ENCODE data around the gene GSG1L. TPM values are rescaled to one million over a fixed set of nuclear protein-coding genes. Genes with fewer than 3 reads are reported as not detected.

GSG1L gene
- total and polyA plus RNA-seq, 4 experiments from 2014 or later, result 0.27 TPM; not detected in 3

- H3K4me1 Mint-ChIP-seq, result no peaks in the 10 kb centered on the region
- no peaks in the 10 kb centered on the region for H3K36me3 ChIP-seq (ENCODE audit: insufficient read depth, low read length)
- no peak overlapping the region for H3K4me3 Mint-ChIP-seq
- POLR2A ChIA-PET (ENCODE audit: partially characterized antibody), result no interaction called here
- H3K9me3 ChIP-seq (ENCODE audit: control insufficient read depth in 1 of 2, low read length in 2 of 2), result no peaks in the 10 kb centered on the region
- H3K27me3 Mint-ChIP-seq, result peaks cover 22 to 32% of the 10 kb centered on the region in 2 donors
- peaks cover 0 to 14% (median 4%) of the 10 kb centered on the region in 8 donors for H3K9me3 Mint-ChIP-seq
- no peaks in the 10 kb centered on the region for H3K4me1 ChIP-seq (ENCODE audit: insufficient read depth, low read length)
- intact Hi-C loops (cut with micrococcal nuclease), result no loop called here
- no peak for DNase-seq
- H3K36me3 Mint-ChIP-seq, result peaks cover 0 to 1% of the 10 kb centered on the region in 2 donors
- H3K27me3 ChIP-seq (ENCODE audit: insufficient read depth, low read length), result no peaks in the 10 kb centered on the region
- H3K4me3 ChIP-seq (ENCODE audit: low read length in 2 of 2), result no peak overlapping the region
- H3K27ac Mint-ChIP-seq, result no peak overlapping the region
- H3K27ac ChIP-seq (ENCODE audit: low read depth, low read length), result no peak overlapping the region
- CTCF ChIA-PET (ENCODE audit: partially characterized antibody), result no interaction called here
These were observed 49.6 kb downstream of the GSG1L start for GRCh38 chr16:28013878-28014277.

GRCh38 chr16:28013392-28013791 lies 50.1 kb downstream of the GSG1L start:
- H3K4me1 Mint-ChIP-seq, result no peaks in the 10 kb centered on the region
- Histone ChIP-seq H3K27ac (ENCODE audit: low read depth, low read length) (no peak overlapping the region), H3K9me3 (ENCODE audit: control insufficient read depth in 1 of 2, low read length in 2 of 2) (no peaks in the 10 kb centered on the region), H3K27me3 (ENCODE audit: insufficient read depth, low read length) (no peaks in the 10 kb centered on the region), H3K36me3 (ENCODE audit: insufficient read depth, low read length) (no peaks in the 10 kb centered on the region), H3K4me3 (ENCODE audit: low read length in 2 of 2) (no peak overlapping the region), H3K4me1 (ENCODE audit: insufficient read depth, low read length) (no peaks in the 10 kb centered on the region)
- no peaks in the 10 kb centered on the region for H3K36me3 Mint-ChIP-seq
- ChIA-PET POLR2A (ENCODE audit: partially characterized antibody) (no interaction called here), CTCF (ENCODE audit: partially characterized antibody) (no interaction called here)
- H3K27me3 Mint-ChIP-seq, result peaks cover 22 to 32% of the 10 kb centered on the region in 2 donors
- no peak for DNase-seq
- intact Hi-C loops (cut with micrococcal nuclease), result no loop called here
- H3K27ac Mint-ChIP-seq, result no peak overlapping the region
- H3K9me3 Mint-ChIP-seq, result peaks cover 0 to 9% (median 3%) of the 10 kb centered on the region in 8 donors
- H3K4me3 Mint-ChIP-seq, result no peak overlapping the region

GRCh38 chr16:28011971-28012445 lies 51.5 kb downstream of the GSG1L start:
- no peaks in the 10 kb centered on the region for H3K4me1 ChIP-seq (ENCODE audit: insufficient read depth, low read length)
- H3K27ac ChIP-seq (ENCODE audit: low read depth, low read length), result no peak overlapping the region
- no peak for DNase-seq
- Mint-ChIP-seq H3K27me3 (peaks cover 20 to 35% of the 10 kb centered on the region in 2 donors), H3K4me1 (no peaks in the 10 kb centered on the region), H3K9me3 (peaks cover 0 to 2% (median 0%) of the 10 kb centered on the region in 8 donors), H3K4me3 (no peak overlapping the region), H3K36me3 (no peaks in the 10 kb centered on the region), H3K27ac (no peak overlapping the region)
- POLR2A ChIA-PET (ENCODE audit: partially characterized antibody), result no interaction called here
- no peaks in the 10 kb centered on the region for H3K9me3 ChIP-seq (ENCODE audit: control insufficient read depth in 1 of 2, low read length in 2 of 2)
- CTCF ChIA-PET (ENCODE audit: partially characterized antibody), result no interaction called here
- H3K4me3 ChIP-seq (ENCODE audit: low read length in 2 of 2), result no peak overlapping the region
- no peaks in the 10 kb centered on the region for H3K27me3 ChIP-seq (ENCODE audit: insufficient read depth, low read length)
- intact Hi-C loops (cut with micrococcal nuclease), result no loop called here
- no peaks in the 10 kb centered on the region for H3K36me3 ChIP-seq (ENCODE audit: insufficient read depth, low read length)

- ChIA-PET CTCF (ENCODE audit: partially characterized antibody) (no interaction called here), POLR2A (ENCODE audit: partially characterized antibody) (no interaction called here)
- DNase-seq, result no peak
- no peak overlapping the region for H3K27ac Mint-ChIP-seq
- H3K9me3 Mint-ChIP-seq, result peaks cover 0 to 2% (median 0%) of the 10 kb centered on the region in 8 donors
- H3K27me3 Mint-ChIP-seq, result peaks cover 14 to 28% of the 10 kb centered on the region in 2 donors
- Histone ChIP-seq H3K9me3 (ENCODE audit: control insufficient read depth in 1 of 2, low read length in 2 of 2) (no peaks in the 10 kb centered on the region), H3K27me3 (ENCODE audit: insufficient read depth, low read length) (no peaks in the 10 kb centered on the region), H3K27ac (ENCODE audit: low read depth, low read length) (no peak overlapping the region), H3K36me3 (ENCODE audit: insufficient read depth, low read length) (no peaks in the 10 kb centered on the region), H3K4me3 (ENCODE audit: low read length in 2 of 2) (no peak overlapping the region), H3K4me1 (ENCODE audit: insufficient read depth, low read length) (no peaks in the 10 kb centered on the region)
- intact Hi-C loops (cut with micrococcal nuclease), result no loop called here
- no peaks in the 10 kb centered on the region for H3K36me3 Mint-ChIP-seq
- no peaks in the 10 kb centered on the region for H3K4me1 Mint-ChIP-seq
- H3K4me3 Mint-ChIP-seq, result no peak overlapping the region
These were observed 52.3 kb downstream of the GSG1L start for GRCh38 chr16:28011223-28011622.

GRCh38 chr16:28010671-28011070 lies 52.8 kb downstream of the GSG1L start:
- no peaks in the 10 kb centered on the region for H3K9me3 ChIP-seq (ENCODE audit: control insufficient read depth in 1 of 2, low read length in 2 of 2)
- H3K27me3 ChIP-seq (ENCODE audit: insufficient read depth, low read length), result no peaks in the 10 kb centered on the region
- H3K4me3 ChIP-seq (ENCODE audit: low read length in 2 of 2), result no peak overlapping the region
- H3K27ac Mint-ChIP-seq, result no peak overlapping the region
- no peaks in the 10 kb centered on the region for H3K36me3 ChIP-seq (ENCODE audit: insufficient read depth, low read length)
- H3K4me1 Mint-ChIP-seq, result no peaks in the 10 kb centered on the region
- ChIA-PET CTCF (ENCODE audit: partially characterized antibody) (no interaction called here), POLR2A (ENCODE audit: partially characterized antibody) (no interaction called here)
- intact Hi-C loops (cut with micrococcal nuclease), result no loop called here
- H3K27me3 Mint-ChIP-seq, result peaks cover 14 to 26% of the 10 kb centered on the region in 2 donors
- peaks cover 0 to 2% (median 0%) of the 10 kb centered on the region in 8 donors for H3K9me3 Mint-ChIP-seq
- H3K4me1 ChIP-seq (ENCODE audit: insufficient read depth, low read length), result no peaks in the 10 kb centered on the region
- no peak for DNase-seq
- no peak overlapping the region for H3K27ac ChIP-seq (ENCODE audit: low read depth, low read length)
- no peaks in the 10 kb centered on the region for H3K36me3 Mint-ChIP-seq
- H3K4me3 Mint-ChIP-seq, result no peak overlapping the region

GRCh38 chr16:28009586-28010373 lies 53.7 kb downstream of the GSG1L start:
- POLR2A ChIA-PET (ENCODE audit: partially characterized antibody), result no interaction called here
- no peak for DNase-seq
- Mint-ChIP-seq H3K27me3 (peaks cover 12 to 26% of the 10 kb centered on the region in 2 donors), H3K27ac (no peak overlapping the region), H3K36me3 (no peaks in the 10 kb centered on the region), H3K4me1 (no peaks in the 10 kb centered on the region), H3K4me3 (no peak overlapping the region), H3K9me3 (peaks cover 0 to 2% (median 0%) of the 10 kb centered on the region in 8 donors)
- CTCF ChIA-PET (ENCODE audit: partially characterized antibody), result no interaction called here
- H3K9me3 ChIP-seq (ENCODE audit: control insufficient read depth in 1 of 2, low read length in 2 of 2), result no peaks in the 10 kb centered on the region
- intact Hi-C loops (cut with micrococcal nuclease), result no loop called here
- no peak overlapping the region for H3K27ac ChIP-seq (ENCODE audit: low read depth, low read length)
- no peaks in the 10 kb centered on the region for H3K27me3 ChIP-seq (ENCODE audit: insufficient read depth, low read length)
- no peak overlapping the region for H3K4me3 ChIP-seq (ENCODE audit: low read length in 2 of 2)
- no peaks in the 10 kb centered on the region for H3K36me3 ChIP-seq (ENCODE audit: insufficient read depth, low read length)
- no peaks in the 10 kb centered on the region for H3K4me1 ChIP-seq (ENCODE audit: insufficient read depth, low read length)

GRCh38 chr16:28003923-28004322 lies 59.6 kb downstream of the GSG1L start:
- DNase-seq, result no peak
- Histone ChIP-seq H3K36me3 (ENCODE audit: insufficient read depth, low read length) (no peaks in the 10 kb centered on the region), H3K27ac (ENCODE audit: low read depth, low read length) (no peak overlapping the region), H3K9me3 (ENCODE audit: control insufficient read depth in 1 of 2, low read length in 2 of 2) (no peaks in the 10 kb centered on the region), H3K4me3 (ENCODE audit: low read length in 2 of 2) (no peak overlapping the region), H3K4me1 (ENCODE audit: insufficient read depth, low read length) (no peaks in the 10 kb centered on the region), H3K27me3 (ENCODE audit: insufficient read depth, low read length) (no peaks in the 10 kb centered on the region)
- no peaks in the 10 kb centered on the region for H3K4me1 Mint-ChIP-seq
- H3K36me3 Mint-ChIP-seq, result no peaks in the 10 kb centered on the region
- no peaks in the 10 kb centered on the region for H3K9me3 Mint-ChIP-seq
- no peak overlapping the region for H3K27ac Mint-ChIP-seq
- H3K27me3 Mint-ChIP-seq, result peaks cover 1 to 7% of the 10 kb centered on the region in 2 donors
- POLR2A ChIA-PET (ENCODE audit: partially characterized antibody), result no interaction called here
- intact Hi-C loops (cut with micrococcal nuclease), result no loop called here
- CTCF ChIA-PET (ENCODE audit: partially characterized antibody), result interaction anchor here (1.0 kb wide), 1 partner anchor 31 kb away, joined by 3 read pairs; no protein-coding TSS in a partner anchor
- no peak overlapping the region for H3K4me3 Mint-ChIP-seq
